Activated CD4-positive, alpha-beta T cell treated with anti-CD3 and anti-CD28 coated beads for 1 hour (primary cell): ENCODE results near the gene ELL.
"Not testable (repeated sequence)": the region's sequence is repeated elsewhere in the genome, so short reads cannot be mapped to it uniquely, and the experiment has no call there.

Source experiments
- DNase-seq: peaks from one replicate; pipeline ENCODE4 v3.0.0-alpha.2; 2020

The ELL gene

DNA sequence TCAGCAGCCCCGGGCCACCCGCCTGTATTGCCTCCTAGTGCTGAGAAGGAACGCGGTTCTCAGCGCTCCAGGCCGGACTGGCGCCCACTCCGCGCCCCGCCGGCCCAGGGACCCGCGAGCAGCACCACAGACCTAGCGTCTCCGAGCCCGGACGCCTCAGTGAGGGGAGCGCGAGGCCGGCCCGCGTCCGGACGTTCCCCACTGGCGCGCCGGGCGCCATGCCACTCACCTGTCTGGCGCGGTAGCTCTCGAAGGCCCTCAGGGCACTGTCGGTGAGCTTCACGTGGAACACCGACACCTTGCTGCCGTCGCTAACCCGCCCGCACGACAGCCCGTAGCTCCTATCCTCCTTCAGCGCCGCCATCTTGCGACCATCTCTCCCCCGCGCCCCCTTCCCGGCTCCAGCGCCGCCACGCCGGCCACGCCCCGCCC is at the start of gene ELL:
Gene ELL (minus strand): TSS at position 379 of the 432 bp plus-strand sequence. CDS start 15 bp downstream, at position 364.
- DNase-seq, result no peak

DNA sequence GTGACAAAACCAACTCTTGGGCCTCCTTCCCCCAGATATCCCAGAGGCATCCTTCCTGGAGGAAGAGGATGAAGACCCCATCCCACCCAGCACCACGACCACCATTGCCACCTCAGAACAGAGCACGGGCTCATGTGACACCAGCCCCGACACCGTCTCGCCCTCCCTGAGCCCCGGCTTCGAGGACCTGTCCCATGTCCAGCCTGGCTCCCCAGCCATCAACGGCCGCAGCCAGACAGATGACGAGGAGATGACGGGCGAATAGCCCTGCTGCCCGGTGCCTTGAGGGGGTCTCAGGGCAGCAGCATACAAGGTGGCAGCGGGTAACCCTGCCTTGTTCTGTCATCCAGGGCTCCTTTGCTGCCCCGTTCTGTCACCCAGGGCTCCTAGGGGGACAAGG is 46.5 kb upstream of the ELL start:
- DNase-seq, result no peak

DNA sequence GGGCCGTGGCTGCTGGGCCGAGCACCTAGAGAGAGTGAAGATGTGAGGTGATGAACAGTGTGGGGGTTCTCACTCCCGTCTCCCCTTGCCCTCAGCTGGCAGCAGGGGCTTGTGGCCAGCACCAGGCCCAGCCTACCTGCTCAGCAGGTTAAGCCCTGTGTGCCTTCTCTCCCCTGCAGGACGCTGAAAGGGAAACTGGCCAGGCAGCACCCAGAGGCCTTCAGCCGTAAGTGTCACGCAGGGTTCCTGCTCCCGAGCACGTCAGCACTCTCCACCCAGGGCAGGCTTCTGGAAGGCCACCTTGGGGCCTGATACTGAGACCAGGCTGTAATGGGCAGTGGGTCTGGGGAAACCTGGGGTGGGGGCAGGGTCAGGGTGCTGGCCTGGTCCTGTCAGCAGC is 45.1 kb upstream of the ELL start:
- DNase-seq, result no peak

DNA sequence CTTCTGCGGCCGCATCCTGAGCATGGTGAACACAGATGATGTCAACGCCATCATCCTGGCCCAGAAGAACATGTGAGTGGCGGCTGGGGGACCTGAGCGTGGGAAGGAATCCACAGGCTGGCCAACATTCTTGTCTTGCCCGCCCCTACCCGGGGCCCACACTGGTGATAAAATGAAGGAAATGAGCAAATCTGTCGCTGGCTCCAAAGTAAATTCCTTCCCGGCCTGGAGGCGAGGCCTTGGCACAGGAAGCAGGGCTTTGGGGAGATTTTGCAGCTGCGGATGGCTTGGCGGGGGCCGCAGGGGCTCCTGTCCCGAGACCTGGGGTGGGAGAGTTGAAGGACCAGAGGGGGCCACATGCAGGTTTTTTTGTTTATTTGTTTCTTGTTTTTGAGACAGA is 40.2 kb upstream of the ELL start:
- no peak for DNase-seq

DNA sequence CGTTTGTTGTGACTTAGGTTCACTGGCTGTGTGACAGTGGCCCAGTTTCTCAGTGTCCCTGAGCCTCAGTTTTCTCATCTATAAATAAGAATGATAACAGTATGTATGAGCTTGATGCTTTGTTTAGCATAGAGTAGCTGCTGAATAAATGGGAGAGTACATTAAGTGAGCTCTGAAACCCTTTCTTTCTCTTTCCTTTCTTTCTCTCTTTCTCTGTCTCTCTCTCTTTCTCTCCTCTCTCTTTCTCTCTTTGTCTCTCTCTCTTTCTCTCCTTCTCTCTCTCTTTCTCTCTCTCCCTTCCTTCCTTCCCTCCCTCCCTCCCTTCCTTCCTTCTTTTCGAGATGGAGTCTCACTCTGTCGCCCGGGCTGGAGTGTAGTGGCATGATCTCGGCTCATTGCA is 37.8 kb upstream of the ELL start:
- DNase-seq, result no peak

DNA sequence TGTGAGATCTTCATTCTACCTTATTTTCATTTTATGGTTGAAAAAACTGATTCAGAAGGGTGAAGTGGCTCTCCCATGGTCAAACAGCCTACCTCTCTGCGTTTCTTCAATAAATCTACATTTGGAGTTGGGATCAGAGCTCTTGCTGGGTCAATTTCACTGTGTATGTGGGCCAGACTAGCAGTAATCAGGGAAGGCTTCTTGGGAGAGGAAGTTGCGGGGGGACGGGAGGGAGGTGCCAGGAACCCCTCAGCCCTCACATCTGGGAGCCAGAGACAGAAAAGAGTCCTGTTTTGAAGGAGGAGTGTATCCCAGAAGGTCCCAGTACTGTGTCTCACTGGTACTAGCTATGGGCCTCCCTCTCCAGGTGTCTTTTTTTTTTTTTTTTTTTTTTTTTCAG is 36.7 kb upstream of the ELL start:
- no peak for DNase-seq

DNA sequence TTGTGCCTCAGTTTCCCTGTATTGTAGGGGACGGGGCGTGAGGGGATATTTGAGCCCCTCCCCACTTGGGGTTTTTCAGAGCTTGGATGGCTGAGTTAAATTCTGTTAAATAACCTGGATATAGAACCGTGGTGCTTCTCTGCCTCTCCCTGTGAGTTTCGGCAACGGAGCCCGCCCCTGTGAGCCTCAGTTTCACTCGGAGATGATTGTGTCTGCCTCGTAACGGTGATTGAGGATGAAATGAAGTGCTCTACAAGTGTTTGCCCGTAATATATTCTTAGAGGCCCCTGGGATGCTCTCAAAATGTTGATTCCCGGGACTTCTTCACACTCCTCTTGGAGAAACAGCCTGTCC is 36.3 kb upstream of the ELL start:
- DNase-seq, result no peak

DNA sequence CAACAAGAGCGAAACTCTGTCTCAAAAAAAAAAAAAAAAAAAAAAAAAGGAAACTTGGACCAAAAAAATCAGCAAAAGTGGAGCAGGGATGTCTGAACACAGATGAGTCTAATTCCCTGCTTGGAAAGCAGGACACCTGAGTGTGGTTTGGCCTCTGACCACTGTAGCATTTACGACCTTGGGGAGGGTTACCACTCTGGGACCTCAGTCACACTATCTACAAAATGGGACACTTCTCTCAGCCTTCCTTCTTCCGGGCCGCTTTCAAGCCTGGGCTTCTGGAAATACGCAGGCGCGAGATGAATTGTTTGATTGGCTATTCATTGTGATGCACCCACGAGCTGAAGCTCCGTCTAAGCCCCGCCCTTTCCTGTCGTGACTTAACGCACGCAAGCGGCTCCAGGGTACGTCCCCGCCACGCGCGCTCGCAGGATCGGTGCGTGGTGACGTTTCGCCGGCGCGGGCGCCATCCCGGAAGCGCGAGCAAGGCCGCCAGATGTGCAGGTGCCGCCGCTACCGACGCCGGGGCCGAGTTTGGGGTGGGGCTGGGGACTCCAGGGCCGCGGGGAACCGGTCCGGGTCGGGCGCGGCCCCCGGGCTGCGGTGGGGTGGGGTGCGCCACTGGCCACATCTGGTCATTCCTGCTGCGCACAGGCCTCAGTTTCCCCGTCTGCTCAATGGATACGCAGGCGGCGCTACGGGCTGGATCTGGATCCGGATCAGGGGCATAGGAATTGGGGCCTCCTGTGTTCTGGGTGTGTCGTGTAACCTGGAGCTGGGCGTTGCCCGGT is 35.7 kb upstream of the ELL start, which contains the start of gene KXD1:
Gene KXD1 (plus strand): TSS at position 460 of the 791 bp plus-strand sequence. CDS start 4,187 bp downstream, outside the sequence.
- peak; percentile 96 for DNase-seq

DNA sequence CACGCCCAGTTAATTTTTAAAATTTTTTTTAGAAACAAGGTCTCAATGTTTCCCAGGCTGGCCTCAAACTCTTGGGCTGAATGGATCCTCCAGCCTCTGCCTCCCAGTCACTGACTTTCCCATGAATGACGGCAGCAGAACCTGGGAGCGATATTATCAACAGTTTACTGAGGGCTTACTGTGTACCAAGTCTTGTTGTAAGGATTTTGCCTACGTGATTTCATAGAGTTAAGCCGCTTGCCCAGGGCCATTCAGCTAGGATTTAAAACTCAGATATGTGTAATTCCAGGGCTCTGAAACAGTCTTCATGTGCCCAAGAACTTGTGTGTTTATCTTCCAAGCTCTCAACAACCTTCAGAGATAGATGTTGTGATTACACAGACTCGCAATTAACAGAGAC is 29.8 kb upstream of the ELL start:
- DNase-seq, result no peak

DNA sequence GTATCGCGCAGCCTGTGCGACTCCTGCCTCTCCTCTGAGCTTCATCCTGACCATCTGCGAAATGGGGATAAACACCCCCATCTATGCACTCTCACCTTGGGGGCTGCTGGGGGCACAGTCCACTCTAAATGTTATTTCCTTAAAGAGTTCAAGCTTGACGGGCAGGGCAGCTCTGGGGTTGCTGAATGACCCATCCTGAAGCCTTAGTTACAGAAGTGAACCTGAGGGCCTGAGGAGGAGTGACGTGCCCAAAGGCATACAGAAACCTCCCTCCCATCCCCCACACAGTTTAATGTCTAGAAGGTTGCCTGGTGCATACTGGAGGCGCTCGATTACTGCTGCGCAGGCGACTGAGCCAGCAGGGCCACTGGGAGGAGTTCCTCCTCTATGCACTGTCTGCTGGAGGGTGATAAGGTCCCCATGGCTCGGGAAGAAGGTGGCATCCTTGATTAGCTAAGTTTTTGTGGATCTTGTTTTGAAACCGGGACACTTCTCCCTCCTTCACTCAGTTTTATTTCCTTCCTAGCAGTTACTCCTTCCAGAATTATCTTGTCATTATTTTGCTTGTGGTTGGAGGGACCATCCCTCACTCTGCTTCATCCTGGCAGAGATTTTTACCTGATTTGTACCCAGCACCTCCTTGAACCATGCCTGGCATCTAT is 22.1 kb upstream of the ELL start:
- peak; percentile 47 for DNase-seq

DNA sequence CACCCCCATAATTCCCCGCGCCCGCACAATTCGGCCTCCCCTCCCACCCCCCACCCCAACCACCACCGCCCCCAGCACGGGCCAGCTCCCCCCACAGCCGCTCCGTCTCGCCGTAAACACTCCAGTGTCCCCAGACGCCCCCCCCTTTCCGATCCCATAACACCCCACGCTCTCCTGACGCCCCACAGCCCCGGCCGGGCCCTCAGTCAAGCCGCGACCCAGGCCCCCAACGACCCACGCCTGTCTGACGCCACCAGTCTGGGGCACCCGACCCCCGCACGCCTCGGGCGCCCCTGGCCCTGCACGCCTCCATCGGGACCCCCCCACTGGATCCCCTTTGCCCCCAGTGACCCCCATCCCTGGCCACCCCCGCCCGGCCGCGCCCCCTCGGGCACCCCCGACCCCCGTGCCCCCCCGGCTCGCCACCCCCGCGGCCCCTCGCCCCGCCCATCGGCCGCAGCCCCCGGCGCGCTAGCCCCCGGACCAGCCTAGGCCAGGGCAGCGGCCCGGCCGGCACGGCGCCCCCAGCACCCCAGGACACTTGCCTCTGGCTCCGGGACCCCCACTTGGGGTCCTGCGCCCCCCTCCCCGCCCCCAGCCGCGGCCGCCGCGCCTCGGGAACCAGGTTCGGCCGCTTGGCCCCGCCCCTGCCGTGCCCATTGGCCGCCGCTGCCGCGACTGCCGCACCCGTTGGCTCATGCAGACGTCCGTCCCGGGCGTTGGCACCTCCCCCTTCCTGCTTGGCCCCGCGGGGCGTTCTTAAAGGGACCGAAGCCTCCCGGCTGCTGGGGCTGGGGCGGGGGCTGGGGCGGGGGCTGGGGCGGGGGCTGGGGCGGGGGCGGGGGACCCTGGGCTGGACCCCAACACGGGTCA is 21.3 kb upstream of the ELL start, which contains the start of gene FKBP8:
Gene FKBP8 (minus strand): TSS at position 633 of the 873 bp plus-strand sequence. CDS start 1,603 bp downstream, outside the sequence.
- DNase-seq, result peak; percentile 88

DNA sequence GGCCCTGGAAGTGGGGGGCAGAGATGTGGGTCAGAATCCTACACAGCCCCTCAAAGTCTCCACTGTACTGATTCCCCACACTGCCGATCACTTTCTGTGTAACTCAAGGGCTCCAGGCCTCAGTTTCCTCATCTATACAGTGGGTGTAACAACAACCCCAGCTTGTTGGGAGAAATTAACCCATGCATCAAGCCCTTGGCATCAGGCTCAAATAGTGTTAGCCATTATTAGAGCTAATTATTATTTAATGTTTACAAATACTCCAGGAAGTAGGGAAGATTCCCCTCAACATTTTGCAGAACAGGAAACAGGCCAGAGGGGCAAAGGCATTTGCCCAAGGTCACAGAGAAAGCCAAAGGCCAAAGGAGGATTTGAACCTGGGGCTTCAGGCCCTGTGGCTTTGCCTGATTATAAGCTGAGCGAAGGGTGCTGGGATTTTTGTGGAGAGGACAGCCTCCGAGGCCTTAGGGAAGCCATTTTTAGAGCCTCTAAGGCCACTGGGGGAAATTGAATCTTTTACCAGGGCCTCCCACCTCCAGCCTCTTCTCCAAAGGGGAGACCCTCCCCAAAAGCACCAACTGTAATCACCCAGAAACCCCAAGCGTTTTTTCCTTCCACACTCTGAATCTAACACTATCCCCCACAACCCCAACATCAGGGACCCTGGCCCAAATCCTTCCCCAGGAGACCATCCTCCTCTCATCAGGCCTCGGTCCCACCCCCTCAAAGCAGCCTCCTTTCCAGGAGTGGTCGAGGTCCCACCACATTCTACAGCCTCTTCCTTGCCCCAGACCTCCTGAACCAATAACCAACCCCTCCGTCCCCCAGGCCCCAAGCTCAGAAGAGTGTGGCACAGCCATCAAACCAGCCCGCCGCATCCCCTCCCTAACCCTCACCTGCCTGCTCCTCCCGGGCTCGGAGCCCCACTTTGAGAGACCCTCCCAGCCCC is 20.4 kb upstream of the ELL start:
- DNase-seq, result no peak

DNA sequence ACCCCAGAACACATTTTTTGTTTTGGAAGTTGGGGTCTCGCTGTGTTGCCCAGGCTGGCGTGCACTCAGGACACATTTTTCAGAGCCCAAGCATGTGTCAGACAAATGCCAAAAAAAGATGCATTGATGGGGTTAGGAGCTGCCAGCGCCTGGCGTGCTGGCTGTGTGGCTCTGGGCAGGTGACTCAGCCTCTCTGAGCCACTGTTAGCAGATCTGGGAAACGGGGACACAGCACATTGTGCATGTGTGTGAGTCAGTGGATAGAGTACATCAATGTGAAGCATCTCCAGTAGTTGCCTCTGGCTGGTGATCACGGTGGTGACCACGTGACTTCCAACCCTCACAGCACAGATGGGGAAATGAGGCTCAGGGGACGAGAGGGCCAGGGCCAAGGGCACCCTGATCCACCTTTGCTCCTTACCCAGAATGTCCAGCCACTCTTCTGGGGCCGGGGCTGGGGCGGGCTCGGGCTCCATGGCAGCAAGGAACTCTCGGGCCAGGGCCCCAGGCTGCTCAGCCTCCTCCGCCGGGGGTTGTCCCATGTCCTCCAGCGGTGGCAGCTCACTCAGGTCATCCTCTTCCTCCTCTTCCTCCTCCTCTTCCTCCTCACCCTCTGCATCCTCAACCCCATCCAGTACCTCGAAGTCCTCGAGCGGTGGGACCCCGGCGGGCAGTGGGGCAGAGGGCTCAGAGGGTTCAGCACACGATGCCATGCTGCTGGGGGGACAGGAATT is 19.6 kb upstream of the ELL start:
- DNase-seq, result no peak

DNA sequence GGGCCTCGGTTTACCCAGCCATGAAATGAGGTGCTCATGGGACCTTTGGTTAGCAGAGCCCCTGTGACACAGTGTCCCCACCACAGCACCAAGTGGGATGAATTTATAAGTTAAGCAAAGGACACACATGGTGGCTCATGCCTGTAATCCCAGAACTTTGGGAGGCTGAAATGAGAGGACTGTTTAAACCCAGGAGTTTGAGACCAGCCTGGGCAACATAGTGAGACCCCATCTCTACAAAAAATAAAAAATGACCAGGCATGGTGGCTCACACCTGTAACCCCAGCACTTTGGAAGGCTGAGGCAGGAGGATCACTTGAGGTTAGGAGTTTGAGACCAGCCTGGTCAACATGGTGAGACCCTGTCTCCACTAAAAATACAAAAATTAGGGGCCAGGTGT is 18.3 kb upstream of the ELL start:
- not testable (repeated sequence) for DNase-seq

DNA sequence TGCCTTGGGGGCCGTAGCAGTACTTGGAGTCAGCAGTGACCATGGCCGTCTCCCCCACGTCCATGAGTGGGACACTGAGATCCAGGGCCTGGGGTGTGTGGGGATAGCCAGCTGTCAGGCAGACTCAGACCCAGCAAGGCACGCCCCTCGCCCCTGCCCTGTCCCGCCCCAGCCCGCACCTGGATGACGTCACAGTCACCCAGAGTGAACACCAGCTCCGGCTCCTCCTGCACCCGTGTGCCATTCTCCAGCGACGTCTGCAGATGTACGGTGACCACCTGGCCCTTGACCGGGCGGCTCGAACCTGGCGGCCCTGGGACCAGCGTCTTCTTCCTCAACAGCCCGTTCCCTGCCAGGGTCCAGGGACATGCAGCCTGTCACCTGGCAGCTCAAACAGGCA is 17.5 kb upstream of the ELL start:
- no peak for DNase-seq

DNA sequence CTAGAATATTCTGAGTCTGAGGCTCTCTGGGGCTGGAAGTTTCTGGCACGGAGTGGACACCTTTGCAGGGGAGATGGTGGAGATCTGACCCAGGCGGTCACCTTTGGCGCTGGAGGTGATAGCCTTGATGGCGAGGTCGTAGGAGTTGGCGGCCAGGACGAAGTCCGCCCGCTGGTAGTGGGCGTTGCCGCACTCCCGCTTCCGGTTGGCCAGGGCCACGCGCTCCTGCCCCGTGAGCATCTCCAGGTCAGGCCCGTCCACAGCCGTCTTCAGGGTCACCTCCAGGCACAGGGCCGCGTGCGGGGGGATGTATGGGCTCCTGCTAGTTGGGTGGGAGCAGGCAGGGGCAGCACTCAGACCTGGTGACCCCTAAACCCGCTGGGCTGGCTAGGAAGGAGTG is 16.2 kb upstream of the ELL start:
- no peak for DNase-seq

DNA sequence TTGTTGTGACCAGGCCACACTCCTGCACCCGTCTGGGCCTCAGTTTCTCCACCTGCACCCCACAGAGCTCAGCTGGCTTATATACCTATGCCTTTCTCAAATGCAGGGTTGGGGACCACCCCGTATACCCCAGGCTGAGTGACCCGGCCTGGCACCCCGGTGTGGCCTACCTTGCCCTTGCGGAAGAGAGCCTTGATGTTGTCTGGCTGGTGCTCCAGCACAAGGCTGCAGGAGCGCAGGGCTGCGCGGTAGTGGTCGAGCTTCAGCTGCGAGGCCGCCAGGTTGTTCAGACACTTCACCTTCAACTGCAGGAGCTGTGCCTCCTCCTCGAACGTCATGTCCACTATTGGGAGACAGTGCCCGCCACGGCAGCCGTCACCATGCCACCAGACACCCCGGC is 15.6 kb upstream of the ELL start:
- no peak for DNase-seq

DNA sequence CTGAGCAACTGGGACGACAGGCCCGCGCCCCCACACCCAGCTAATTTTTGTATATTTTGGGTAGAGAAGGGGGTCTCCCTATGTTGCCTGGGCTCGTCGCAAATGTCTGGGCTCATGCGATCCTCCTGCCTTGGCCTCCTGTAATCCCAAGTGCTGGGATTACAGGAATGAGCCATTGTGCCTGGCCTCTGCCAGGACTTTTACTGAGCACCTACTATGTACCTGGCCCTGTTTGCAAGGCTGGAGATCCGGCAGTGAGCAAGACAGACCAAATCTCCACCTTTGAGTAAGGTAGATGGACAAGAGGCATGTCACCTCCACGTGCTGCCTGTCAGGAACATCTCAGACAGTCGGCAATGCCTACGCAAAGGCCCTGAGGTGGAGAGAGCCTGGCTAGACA is 14.6 kb upstream of the ELL start:
- no peak for DNase-seq

DNA sequence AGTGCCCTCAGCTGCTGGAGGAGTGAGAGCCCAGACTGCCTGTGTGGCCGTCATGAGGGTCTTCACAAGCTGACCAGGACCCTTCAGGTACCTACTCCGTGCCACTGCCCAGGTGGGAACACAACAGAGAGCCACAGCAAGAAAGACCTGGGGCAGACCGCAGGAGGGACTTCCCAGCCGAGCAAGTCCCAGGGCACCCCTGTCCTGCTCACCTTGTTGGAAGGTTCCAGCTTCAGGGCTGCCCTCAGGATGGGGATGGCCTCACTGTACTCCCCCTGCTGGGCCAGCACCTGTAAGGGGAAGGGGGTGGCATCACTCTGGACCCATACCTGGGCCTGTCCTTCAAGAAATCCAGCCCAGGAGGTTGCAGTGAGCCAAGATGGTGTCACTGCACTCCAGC is 11.2 kb upstream of the ELL start:
- no peak for DNase-seq

DNA sequence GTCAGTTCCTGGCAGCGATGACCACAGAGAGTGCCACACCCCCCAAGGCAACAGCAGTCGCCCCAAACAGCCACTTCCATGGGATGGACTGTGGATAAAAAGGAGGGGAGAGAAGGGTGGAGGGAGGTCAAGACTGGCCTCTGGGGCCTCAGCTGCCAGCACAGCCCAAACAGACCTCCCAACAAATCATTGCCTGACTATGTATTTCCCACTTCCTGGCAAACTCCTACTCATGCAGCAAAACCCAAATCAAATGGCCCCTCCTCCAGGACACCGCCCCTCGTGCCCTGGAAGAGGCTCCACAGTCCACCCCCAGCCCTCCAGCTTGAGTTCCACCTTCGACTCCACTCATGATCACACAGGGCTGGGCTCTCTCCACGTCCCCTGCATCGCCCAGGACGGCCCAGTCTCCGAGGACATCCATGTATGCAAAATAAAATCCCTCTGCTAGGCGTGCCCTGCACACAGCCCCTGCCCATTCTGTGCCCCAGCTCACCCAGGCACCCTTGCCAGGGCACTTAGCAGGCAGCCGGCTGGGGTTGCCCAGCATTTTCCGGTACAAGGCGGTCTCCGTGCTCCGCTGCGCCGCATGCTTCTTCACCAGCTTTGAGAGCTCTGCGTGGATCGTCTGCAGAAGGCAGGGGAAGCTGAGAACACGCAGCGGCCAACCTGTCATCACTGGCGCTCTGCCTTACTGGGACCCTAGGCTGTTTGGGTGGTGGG is 10.5 kb upstream of the ELL start:
- no peak for DNase-seq

DNA sequence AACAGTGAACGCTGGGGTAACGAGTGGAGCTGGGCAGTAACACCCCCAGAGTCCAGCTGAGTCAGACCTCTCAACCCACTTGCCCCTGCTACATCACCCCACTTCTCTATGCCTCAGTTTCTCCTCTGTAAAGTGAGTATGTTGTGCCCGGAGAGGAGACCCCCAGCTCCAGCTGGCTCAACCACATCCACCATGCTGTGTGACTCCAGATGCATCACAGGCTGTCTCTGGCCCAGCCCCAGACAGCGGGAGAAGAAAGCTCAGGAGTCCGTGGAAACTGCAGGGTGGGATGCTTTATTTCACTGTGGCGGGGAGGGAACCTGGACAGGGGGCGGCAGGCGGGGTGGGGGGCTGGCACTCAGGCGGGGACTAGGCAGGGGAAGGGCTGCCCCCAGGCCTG is 9.6 kb upstream of the ELL start:
- no peak for DNase-seq
